GM12892 (cell line): ENCODE measurements around the gene KYAT1.

ENCODE experiments used
- POLR2A ChIP-seq: IDR thresholded peaks from 2 replicates; pipeline ENCODE4 v1.6.1; 2011; ENCODE audit warnings: low read depth, low read length, control low read depth
- POLR2AphosphoS5 ChIP-seq: IDR thresholded peaks from 2 replicates; pipeline ENCODE4 v1.6.1; 2011; ENCODE audit warnings: low read depth, low read length, control low read depth

DNA sequence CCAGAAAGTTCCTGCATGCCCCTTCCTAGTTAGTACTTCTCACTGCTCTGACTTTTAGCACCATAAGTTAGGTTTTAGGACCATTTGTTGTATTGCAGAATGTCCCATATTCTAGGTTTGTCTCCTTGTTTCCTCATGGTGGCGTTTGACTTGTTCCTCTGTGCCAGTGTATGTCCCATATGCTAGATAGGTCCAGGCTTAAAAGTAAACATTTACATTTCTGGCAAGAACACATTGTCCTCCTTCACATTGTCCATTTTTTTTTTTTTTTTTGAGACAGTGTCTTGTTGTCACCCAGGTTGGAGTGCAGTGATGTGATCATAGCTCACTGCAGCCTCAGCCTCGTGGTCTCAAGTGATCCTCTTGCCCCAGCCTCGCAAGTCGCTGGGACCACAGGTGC lies 79.3 kb downstream of the KYAT1 start:
- TF ChIP-seq POLR2AphosphoS5 (no peak), POLR2A (no peak)
